Measurements from ENCODE around the gene KCNT1. TPM values are rescaled to one million over a fixed set of nuclear protein-coding genes. Genes with fewer than 3 reads are reported as not detected.

Gene KCNT1
- total and polyA plus RNA-seq, 2 donors (not counting 3 experiments of a cell fraction or from before 2014, with no cell fraction given) = not detected

DNA sequence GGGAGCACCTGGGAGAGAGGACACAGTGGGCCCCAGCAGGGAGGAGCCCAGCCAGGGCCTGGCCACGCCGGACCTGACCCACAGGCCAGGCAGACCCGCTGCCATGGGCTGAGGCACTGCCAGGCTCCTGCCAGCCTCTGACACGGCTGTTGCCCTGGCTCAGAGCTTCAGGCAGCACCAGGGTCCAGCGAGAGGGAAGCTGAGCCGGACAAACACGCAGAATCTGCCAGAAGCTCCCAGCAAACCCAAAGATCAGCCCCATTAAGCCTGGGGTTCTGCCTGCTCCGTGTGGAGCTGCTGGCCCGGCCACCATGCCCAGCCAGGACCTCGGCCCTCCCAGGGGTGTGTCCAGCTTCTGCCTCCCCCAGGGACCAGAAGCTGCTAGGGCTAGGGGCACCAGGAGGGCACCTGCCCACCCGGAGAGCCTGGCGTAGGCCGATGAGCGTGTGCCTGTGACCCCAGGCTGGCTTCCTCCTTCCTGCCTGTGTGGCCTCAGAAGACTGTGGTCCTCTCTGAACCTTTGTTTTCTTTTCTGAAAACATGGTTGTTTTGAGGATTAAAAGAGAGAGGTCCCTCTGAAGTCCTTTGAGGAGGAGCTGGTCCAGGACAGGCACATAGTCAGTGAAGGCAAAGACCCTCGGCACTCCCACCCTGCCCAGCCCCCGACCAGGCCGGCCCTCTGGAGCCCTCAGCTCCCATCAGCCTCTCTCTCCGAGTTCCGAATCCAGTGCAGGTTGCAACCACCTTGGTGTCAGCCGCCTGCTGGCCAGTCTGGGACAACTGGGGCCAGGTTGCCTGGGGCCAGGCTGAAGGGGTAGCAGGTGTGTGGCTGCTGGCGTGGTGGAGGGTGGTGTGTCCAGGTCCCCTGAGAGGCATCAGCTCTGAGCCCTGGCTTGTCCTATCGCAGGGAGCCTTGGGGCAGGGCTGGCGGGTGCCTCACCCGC, 39.6 kb downstream of the KCNT1 start:
- Histone ChIP-seq H3K9me1 (replicated peaks; ENCODE audit: control insufficient read depth, extremely low read depth, insufficient read depth, low read length) (no peaks in the 10 kb centered on the region), H3K36me3 (ENCODE audit: control insufficient read depth in 2 of 2, extremely low read depth in 1 of 2, insufficient read depth in 2 of 2, low read length in 2 of 2) (no peaks in the 10 kb centered on the region), H3K4me1 (ENCODE audit: control insufficient read depth, extremely low read depth, insufficient read depth, low read length) (no peaks in the 10 kb centered on the region), H3K79me2 (ENCODE audit: control insufficient read depth, insufficient read depth, low read length) (no peaks in the 10 kb centered on the region), H3K9ac (replicated peaks; ENCODE audit: extremely low read depth, insufficient read depth, low read length) (no peak overlapping the region), H3K27me3 (ENCODE audit: control insufficient read depth in 2 of 2, insufficient read depth in 2 of 2, low read length in 2 of 2) (peaks cover 2 to 7% of the 10 kb centered on the region in 2 experiments), H4K20me1 (replicated peaks; ENCODE audit: control insufficient read depth, extremely low read depth, insufficient read depth, low read length) (no peaks in the 10 kb centered on the region), H3K4me3 (replicated peaks in 1 of 3; ENCODE audit: insufficient read depth in 1 of 3, low read depth in 1 of 3, low read length in 3 of 3) (no peak overlapping the region), H3K27ac (ENCODE audit: insufficient read depth, low read depth, low read length) (no peak overlapping the region), H2AFZ (ENCODE audit: low read depth, low read length) (no peak overlapping the region), H3K9me3 (replicated peaks; ENCODE audit: control insufficient read depth, insufficient read depth, low read length) (no peaks in the 10 kb centered on the region), H3K4me2 (ENCODE audit: insufficient read depth, low read length) (no peak overlapping the region)
- ChIA-PET POLR2A (no interaction called here), CTCF (no interaction called here)
- dilution Hi-C loops (cut with MboI; ENCODE audit: extremely low pct_ligation_motif_present, low sequenced_read_pairs) (no loop called here), intact Hi-C loops (cut with micrococcal nuclease) (no loop called here)
- TF ChIP-seq JUN (IDR thresholded peaks at IDR 0.05; ENCODE audit: borderline replicate concordance, insufficient read depth, insufficient read length, low read depth) = no peak
- TF ChIP-seq MAX (IDR thresholded peaks at IDR 0.05; ENCODE audit: insufficient read depth, insufficient read length) = no peak
- no peak for TF ChIP-seq FOS (IDR thresholded peaks at IDR 0.05; ENCODE audit: borderline replicate concordance, insufficient read depth, low read length)
- TF ChIP-seq CTCF (IDR thresholded peaks at IDR 0.05; ENCODE audit: extremely low read depth in 1 of 2, insufficient read depth in 1 of 2, low read depth in 1 of 2, low read length in 2 of 2) = no peak
- no peak for TF ChIP-seq POLR2AphosphoS5 (IDR thresholded peaks at IDR 0.05; ENCODE audit: insufficient read depth, low read depth, low read length)
- no peak for TF ChIP-seq POLR2A (IDR thresholded peaks at IDR 0.05; ENCODE audit: low read depth, low read length)
- no peak for TF ChIP-seq EZH2 (IDR thresholded peaks at IDR 0.05; ENCODE audit: borderline replicate concordance, low read depth, low read length, severe bottlenecking)
- TF ChIP-seq GATA2 (IDR thresholded peaks at IDR 0.05; ENCODE audit: insufficient read depth, insufficient read length, low read depth, low read length) = no peak
- no peak for TF ChIP-seq MYC (IDR thresholded peaks at IDR 0.05; ENCODE audit: low read depth, low read length)
- FAIRE-seq (no peak), DNase-seq (ENCODE audit: low read depth, low spot score) (no peak)
- no TSS peak for BruUV-seq (replicated peaks)
